Hematopoietic multipotent progenitor cell (in vitro differentiated cells): ENCODE measurements around the gene THAP4. TPM values are rescaled to one million over a fixed set of nuclear protein-coding genes. Genes with fewer than 3 reads are reported as not detected.
"Not testable (repeated sequence)": the region's sequence is repeated elsewhere in the genome, so short reads cannot be mapped to it uniquely, and the experiment has no call there.

Source experiments
- DNase-seq, 3 donors: peaks; one replicate each; pipeline ENCODE4 v3.0.0-alpha.2; 2011 to 2015; ENCODE audit warnings: low read depth in 2 of 3, low spot score in 2 of 3
- total RNA-seq: library from RNA; depleted of rRNA; stranded (reverse); fragments of >200 nt; gene quantifications from one replicate; pipeline ENCODE4 v1.2.3, GENCODE V29; 2012

Gene THAP4
- total RNA-seq, 1 donor = 49.8 TPM

DNA sequence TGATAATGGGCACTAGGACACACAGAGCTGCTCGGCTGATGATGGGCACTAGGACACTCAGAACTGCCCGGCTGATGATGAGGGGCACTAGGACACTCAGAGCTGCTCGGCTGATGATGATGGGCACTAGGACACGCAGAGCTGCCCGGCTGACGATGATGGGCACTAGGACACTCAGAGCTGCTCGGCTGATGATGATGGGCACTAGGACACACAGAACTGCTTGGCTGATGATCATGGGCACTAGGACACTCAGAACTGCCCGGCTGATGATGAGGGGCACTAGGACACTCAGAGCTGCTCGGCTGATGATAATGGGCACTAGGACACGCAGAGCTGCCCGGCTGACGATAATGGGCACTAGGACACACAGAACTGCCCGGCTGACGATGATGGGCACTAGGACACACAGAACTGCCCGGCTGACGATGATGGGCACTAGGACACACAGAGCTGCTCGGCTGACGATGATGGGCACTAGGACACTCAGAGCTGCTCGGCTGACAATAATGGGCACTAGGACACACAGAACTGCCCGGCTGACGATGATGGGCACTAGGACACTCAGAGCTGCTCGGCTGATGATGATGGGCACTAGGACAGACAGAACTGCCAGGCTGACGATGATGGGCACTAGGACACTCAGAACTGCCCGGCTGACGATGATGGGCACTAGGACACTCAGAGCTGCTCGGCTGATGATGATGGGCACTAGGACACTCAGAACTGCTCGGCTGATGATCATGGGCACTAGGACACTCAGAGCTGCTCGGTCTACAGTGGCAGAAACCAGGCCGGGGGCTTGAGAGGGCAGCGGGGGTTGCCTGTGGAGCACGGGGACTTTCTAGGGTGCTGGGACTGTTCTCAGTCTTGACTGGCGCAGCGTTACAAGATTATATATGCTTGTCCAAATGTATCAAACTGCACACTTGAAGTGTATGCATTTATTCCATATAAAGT, 46.2 kb downstream of the THAP4 start:
- DNase-seq = not testable (repeated sequence)

DNA sequence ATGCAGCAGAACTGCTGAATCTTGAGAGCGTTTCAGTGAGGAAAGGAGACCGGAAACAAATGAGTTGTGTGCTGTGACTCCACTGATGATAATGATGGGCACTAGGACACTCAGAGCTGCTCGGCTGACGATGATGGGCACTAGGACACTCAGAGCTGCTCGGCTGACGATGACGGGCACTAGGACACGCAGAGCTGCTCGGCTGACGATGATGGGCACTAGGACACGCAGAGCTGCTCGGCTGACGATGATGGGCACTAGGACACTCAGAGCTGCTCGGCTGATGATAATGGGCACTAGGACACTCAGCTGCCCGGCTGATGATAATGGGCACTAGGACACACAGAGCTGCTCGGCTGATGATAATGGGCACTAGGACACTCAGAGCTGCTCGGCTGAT, 47.1 kb downstream of the THAP4 start:
- not testable (repeated sequence) for DNase-seq

DNA sequence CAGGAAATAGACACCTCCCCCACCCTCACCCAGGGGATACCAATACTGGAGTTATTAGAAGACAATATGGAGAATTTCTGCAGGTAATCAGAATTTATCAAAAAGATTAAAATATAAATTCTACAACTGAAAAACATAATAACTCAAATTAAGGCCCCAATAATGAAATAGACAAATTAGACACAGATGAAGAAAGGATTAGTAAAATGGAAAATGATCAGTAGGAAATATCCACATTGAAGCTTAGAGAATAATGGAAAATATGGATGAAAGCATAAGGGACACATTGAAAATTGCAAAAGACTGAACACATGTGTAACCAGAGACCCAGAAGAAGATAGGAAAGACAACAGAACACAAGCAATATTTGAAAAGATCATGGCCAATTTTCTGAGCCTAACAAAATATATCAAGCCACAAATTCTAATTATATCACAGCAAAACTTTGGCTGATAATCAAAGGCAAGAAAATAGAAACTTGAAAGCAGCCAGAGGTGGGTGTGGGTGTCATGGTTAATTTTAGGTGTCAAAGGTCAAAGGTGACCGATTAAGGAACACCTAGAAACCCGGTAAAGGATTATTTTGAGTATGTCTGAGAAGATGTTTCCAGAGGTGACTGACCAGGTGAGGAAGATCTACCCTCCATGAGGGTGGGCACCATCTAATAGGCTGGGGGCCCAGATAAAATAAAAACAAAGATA, 50.2 kb downstream of the THAP4 start:
- DNase-seq = no peak

DNA sequence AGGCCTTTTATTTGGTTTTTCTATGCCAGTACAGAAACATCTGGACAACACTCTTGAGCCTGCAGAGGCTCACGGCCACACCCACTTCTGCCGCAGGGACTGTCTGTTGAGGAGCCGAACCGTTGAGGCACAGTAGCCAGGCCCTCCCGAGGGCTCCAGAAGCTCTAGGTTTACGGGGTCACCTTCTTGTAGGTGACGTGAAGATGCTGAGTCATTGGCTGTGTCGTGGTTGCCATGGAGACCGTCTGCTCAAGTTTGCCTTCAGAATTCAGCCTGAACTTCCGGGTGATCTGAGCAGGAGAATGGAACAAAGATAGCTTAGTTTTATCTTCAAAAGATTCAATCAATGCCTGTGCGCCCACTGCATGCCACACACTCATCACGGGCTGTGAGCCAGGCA, 52.5 kb downstream of the THAP4 start:
- no peak for DNase-seq

DNA sequence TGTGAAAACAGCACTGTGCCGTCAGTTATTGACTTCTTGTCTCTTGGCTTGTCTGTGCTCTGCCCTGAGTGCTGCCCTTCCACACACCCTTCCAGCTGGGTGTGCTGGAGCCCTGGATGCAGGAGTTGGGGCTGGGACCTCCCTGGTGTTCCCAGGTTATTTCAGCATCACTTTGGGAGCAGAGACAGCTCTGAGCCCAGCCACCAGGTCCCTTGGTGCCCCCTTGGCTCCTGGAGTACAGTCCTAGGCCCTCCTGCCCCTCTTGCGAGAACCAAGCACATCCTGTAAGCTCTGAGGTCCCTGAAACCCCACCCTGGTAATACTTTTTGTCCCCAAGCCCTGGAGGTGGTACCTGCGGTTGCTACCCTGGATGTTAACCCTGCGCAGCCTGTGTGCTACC, 54.2 kb downstream of the THAP4 start:
- DNase-seq = no peak

DNA sequence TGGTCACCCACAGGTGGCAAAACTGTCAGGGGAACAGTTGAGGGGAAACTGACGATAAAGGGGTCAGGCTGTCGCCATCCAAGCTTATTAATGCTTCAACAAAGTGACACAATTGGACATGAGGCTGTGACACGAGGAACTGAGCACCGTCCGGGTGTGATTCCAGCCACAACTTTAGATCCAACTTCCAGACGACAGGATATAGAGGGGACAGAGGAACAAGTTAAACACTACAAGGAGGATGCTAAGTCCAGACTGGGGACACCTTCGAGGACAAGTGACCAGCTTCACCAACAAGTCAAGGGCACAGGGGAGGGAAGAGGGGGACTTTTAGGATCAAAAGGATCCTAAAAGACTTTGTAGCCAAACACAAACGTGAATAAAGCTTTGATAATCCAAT, 54.6 kb downstream of the THAP4 start:
- DNase-seq = no peak

DNA sequence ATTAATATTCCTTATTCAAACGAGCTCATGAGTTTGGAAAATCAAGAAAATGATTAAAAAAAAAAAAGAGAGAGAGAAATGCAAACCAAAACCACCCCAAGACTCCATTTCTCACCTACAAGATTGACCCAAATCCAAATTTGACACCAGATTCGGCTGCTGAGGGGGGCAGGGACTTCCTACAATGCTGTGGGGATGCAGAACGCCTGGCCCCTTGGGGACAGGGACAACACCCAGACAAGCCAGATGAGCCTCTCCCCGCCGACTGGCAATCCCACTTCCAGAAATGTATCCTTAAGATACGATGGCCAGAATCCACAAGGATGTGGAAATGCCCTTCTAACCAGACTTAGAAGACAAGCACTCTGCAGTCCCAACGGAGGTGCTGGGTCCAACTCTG, 57.7 kb downstream of the THAP4 start:
- no peak for DNase-seq

DNA sequence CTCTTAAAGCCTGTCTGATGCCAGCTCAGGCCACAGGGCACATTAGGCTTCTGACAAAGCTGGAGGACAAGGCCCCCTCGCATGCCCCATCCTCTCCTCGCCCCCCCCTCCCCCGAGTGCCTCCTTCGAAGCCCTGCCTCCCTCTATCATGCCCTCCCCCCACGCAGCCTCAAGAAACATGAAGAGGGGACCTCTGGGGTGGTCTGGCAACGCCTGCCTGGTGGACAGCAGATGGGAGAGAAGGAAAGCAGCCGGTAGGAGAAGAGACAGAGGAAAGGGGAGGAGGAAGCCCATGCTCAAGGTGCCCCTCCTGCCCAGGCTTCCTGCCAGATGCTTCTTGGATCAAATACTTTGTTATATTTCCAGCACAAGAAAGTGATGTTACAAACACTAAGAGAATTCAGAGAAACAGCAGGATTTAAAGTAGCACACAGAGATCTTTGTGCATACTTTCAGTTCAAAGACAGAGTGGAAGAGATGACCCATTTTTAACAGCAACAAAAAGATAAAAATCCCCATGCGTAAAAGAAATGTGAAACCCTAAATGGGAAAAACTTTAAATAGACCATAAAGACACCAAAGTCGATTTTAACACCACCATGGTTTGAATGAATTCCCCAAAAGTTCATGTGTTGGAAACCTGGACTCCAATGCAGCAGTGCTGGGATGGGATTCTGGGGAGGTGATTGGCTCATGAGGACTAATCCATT, 59.4 kb downstream of the THAP4 start:
- DNase-seq = no peak

DNA sequence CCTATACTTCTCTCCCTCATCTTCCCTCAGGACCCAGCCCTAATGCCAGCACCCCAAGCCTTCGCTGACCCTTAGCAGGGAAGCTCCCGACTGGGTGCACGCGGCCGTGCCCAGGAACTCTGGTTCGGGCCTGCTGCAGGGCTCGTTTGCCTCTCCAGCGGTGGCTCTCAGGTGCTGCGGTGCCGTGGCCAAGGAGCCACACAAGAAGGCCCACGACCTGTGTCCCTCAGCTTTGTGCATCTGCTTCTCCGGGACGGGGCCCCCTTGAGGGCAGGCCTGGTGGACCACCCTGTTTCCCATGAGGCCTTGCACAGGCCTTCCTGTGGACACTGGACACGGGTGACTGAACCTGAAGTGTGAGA, 60.7 kb downstream of the THAP4 start:
- no peak for DNase-seq

DNA sequence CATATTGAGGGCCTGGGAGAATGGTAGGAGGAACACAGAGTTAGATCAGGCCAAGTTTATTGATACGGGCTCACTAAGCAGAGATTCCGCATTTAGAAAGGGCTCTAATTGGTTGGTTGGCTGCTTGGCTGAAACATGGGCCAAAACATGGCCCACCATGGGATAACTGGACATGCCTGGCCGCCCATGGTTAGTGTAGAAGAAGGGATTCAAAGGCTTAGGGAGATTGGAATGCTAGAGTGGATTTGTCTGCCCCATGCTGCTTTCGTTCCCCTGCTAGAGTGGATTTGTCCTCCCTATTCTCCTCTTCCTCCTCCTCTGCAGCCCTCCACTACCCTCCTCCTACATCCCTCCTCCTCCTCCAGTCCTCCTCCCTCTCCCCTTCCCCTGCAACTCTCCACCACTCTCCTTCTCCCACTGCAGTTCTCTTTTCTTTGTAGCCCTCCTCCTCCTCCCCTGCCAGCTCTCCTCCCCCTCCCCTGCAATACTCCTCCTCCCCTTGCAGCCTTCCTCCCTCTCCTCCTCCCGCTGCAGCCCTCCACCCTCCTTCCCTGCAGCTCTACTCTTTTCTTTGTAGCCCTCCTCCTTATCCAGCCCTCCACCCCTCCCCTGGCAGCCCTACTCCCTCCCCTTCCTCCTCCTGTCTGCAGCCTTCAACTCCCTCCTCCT, 61.2 kb downstream of the THAP4 start:
- no peak for DNase-seq

DNA sequence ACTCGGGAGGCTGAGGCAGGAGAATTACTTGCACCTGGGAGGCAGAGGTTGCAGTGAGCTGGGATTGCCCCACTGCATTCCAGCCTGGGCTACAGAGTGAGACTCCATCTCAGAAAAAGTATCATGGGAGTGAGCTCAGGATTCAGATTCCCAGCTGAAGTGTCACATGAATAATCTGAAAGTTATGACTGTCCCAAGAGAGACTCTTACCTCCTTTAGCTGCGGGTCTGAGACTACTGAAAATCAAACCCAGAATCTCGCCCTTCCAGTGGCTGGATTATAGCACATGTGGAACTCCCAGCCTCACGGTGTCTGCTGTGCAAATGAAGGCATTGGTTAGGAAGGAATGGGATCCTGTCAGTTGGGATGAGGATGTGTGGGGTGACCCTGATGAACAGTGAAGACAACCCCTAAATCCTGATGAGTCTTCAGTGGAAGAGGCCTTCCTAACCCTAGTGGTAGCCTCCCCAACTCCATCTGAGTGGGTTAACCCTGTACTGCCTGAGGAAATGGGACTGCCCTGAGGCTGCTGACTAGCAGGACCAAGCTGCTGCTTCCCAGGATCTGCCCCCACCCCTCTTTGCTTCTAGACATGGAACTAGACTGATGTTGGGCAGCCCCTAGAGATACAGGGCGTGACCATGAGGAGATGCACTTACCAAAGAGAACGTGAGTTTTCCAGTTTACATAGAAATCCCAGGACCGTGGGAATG, 61.9 kb downstream of the THAP4 start:
- DNase-seq = no peak

DNA sequence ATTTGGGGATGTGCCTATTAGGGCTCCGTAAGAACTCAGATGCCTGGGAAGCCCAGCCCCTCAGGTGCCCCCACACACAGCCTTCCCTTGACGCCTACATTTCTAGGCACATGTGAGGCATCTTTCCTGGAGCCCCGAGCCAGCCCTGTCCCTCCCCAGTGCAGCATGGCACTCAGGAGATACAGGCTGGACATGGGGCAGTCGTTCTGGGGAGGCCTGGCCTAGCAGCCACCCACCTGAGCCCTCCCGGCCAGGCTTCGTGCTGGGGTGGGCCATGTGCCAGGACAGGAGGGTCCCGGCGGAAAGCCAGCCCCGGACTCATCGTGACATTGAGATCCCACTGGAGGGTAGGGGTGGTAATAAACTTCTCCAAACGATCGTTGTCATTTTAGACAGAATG, 63.2 kb downstream of the THAP4 start:
- no peak for DNase-seq

DNA sequence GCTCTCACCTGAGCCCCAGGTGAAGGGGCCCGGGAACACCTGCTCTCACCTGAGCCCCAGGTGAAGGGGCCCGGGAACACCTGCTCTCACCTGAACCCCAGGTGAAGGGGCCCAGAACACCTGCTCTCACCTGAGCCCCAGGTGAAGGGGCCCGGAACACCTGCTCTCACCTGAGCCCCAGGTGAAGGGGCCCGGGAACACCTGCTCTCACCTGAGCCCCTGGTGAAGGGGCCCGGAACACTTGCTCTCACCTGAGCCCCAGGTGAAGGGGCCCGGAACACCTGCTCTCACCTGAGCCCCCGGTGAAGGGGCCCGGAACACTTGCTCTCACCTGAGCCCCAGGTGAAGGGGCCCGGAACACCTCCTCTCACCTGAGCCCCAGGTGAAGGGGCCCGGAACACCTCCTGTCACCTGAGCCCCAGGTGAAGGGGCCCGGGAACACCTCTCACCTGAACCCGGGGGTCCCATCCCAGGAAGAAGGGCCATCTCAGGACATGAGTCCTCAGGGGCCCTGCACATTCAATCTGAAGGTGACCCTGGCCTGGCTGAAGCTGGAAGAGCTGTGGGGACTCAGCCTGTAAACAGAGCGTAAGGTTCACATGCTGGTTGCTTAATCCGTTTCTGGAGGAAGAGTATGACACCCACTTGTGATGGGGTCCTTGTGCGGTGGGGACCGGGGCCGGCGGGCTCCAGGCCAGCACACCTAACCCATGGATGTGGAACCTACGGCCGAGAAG, 63.9 kb downstream of the THAP4 start:
- not testable (repeated sequence) for DNase-seq

DNA sequence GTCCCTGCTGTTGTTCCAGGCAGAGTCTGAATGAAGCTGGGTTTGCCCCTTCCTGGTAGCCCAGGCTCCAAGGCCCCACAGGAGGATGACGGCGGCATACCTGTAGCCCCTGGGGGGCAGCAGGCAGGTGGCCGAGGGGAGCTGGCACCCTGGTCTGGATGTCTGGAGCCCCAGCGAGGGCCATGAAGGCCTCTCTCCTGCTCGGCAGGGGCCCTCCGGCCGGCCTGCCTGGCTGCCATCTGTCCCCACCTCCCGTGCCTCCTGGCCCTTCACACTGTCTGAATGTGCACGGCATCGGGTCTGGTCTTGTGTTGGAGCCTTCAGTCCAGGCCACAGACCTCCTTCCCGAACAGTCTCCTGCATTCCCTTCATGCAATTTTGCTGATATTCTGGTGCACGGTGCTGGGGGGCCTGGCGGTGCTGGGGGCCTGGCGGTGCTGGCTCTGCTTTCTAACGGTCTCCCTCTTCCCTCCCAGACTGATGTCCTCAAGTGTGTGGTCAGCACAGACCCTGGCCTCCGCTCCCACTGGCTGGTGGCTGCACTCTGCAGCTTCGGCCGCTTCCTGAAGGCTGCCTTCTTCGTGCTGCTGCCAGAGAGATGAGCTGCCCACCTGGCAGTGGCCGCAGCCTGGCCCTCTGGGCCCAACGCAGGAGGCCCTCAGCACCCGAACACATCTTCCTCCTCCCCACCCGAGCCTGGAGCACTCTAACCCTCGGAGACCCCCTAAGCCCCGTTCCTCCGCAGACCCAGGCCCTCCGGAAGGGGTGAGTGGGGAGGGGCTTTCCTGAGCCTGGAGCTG, 64.9 kb downstream of the THAP4 start:
- DNase-seq = no peak

DNA sequence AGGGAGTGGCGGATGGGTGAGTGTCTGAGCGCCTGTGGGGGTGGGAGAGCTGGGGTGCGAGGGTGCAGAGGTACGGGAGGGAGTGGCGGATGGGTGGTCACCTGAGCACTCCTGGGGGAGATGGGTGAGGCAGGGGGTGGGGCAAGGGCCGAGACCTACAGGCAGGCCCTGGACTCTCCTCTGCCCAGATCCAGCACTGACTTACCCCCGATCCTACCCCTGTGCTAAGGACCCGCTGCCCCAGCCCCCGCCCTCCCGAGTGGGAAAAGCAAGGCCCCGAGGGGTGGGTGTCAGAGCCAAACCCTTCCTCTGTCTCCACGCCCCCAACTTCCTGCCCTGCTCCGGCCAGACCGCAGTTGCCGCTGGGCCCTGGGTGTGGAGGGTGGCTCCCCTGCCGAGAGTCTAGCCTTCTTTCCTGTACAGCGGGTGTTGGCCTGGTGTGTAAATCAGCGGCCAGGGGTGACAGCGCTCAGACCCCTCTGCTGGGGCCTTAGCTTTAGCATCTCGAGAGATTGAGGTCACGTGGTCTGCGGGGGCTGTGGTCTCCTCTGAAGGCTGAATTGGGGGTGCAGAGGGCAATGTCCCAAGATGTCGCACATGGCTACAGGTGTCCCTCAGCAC, 65.9 kb downstream of the THAP4 start:
- no peak for DNase-seq

DNA sequence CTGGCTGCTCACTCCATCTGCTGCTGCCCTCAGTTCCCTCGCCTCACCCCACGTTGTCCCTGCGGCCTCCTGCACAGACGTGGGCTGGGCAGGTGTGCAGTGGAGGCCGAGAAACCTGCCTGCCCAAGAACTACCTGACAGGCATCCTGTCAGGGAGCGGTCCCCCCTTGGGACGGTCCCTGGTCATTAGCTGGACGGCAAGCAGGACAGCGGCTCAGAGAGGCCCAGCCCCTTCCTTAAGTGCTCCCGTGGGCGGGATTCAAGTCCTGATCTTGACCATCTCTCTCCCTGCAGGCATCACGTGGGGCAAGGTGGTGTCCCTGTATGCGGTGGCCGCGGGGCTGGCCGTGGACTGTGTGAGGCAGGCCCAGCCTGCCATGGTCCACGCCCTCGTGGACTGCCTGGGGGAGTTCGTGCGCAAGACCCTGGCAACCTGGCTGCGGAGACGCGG, 67.1 kb downstream of the THAP4 start:
- no peak for DNase-seq

DNA sequence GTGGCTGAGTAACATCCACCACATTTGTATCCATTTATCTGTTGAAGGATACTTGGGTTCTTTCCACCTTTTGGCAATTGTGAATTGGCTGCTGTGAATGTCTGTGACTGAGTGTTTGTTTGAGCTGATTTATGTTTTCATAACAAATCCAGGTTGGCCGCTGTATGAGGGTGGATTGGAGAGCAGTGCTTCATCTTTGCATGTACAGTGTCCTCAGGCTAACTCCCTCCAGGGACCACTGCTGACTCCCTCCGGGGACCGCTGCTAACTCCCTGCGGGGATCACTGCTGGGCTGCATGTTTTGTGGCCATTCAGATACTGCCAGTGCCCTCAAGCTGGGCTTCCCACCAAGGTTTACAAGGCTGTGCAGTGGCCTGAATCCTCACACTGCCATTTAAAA, 68.2 kb downstream of the THAP4 start:
- DNase-seq = no peak

DNA sequence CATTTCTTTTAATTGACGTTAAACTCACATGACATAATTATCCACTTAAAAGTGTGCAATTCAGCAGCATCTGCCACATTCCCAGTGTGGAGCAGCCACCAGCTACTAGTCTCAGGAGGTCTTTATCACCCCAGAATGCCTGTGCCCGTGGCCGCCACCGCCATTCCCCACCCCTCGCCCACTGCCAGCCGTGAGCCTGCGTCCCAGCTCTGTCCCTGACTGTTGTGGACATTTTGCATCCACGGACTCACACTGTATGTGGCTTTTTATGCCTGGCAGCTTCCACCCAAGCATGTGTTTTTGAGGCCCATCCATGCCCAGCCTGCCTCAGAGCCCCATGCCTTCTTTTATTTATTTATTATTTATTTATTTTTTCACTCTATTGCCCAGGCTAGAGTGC, 69.2 kb downstream of the THAP4 start:
- DNase-seq = no peak
